GM10248 (cell line): Measurements from ENCODE around the gene TMEM129.

Experiments
- CTCF ChIA-PET: fragments of 300-600 bp; sonication (Branson Sonifier 250); formaldehyde crosslinking; extraction: SDS; loops from one replicate; lab custom pipeline; 2021; ENCODE audit warnings: antibody characterized with exemption; lab: Yijun Ruan, JAX
- POLR2A ChIA-PET: fragments of 350-650 bp; sonication (Branson Sonifier 250); formaldehyde crosslinking; extraction: SDS; loops from one replicate; lab custom pipeline; 2020; ENCODE audit warnings: antibody characterized with exemption; lab: Yijun Ruan, JAX
- DNase-seq: peaks from one replicate; pipeline ENCODE4 v3.0.0; 2012; ENCODE audit errors: extremely low spot score
- CTCF ChIP-seq: IDR thresholded peaks from 2 replicates; pipeline ENCODE4 v1.5.1; 2012; ENCODE audit warnings: mild to moderate bottlenecking, low read depth; ENCODE audit errors: extremely low read depth, missing control alignments, control extremely low read depth

Gene TMEM129

GRCh38 chr4:1668488-1668840, 52.7 kb downstream of the TMEM129 start:
- no peak for TF ChIP-seq CTCF
- POLR2A ChIA-PET = no interaction called here
- CTCF ChIA-PET = no interaction called here
- no peak for DNase-seq

GRCh38 chr4:1667273-1667672, 53.9 kb downstream of the TMEM129 start:
- no peak for TF ChIP-seq CTCF
- ChIA-PET POLR2A (no interaction called here), CTCF (interaction anchor here (1.0 kb wide), 1 partner anchor 10 kb away, joined by 4 read pairs; no protein-coding TSS in a partner anchor)
- no peak for DNase-seq

GRCh38 chr4:1666391-1666790, 54.7 kb downstream of the TMEM129 start:
- CTCF ChIA-PET = interaction anchor here (1.0 kb wide), 1 partner anchor 9 kb away, joined by 4 read pairs; no protein-coding TSS in a partner anchor
- POLR2A ChIA-PET = no interaction called here

More at GRCh38 chr4:1666391-1666790, 54.7 kb downstream of the TMEM129 start:
- no peak for DNase-seq
- no peak for TF ChIP-seq CTCF
